ENCODE measurements around the gene ST3GAL5. TPM values are rescaled to one million over a fixed set of nuclear protein-coding genes. Genes with fewer than 3 reads are reported as not detected.

The ST3GAL5 gene
- total and polyA plus RNA-seq, 2 of the 8 experiments (the other 6 are each of a cell fraction or from before 2014, with no cell fraction given) = 1.9 to 4.5 TPM

DNA sequence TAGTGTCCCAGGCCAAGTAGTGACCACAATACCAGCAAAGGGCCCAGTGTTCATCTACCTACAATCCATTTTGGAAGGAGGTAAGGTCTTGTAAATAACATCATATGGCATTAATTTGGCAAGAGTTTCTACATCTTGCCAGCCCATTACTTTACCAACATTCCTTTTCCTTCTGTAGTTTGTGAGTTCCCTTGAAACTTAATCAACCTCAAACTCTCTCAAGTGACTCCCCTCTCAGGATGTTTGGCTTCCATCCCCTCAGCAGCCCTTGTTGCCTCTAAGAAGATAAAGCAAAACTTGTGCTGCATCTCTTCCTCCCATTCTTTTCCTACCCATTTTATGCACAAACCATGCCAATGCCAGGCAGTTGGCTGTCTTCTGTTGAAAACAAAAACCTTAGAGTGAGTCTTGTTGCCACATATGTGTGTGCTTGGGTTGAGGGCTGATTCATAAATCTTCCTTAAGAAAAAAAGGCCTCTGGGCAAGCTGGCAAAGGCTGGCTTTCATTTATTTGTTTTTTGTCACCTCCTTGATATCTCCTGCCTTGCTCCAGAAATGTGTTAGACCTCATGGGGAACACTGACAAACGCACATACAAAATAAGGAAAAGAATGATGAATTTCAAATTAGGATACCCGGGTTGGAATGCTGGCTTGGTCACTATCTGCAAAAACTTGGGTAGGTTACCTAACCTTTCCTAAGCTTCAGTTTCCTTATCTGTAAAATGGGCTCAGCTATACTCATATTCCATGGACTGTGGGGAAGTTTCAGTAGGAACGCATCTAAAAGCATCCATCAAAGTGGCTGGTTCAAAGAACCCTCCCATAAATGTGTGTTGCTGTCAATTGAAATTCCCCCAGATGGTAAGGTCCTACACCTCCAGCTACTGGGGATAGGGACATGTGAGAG, 29.4 kb upstream of the ST3GAL5 start (continued):
- TF ChIP-seq RFX5 (IDR thresholded peaks at IDR 0.05; ENCODE audit: borderline replicate concordance, low read depth, low read length) (no peak), POLR2AphosphoS5 (IDR thresholded peaks at IDR 0.05; ENCODE audit: low read depth, low read length) (no peak), SIX5 (IDR thresholded peaks at IDR 0.05; ENCODE audit: low read depth, low read length) (no peak), RAD21 (IDR thresholded peaks at IDR 0.05 in 1 of 2, conservative IDR thresholded peaks at IDR 0.05 in 1 of 2; ENCODE audit: low read depth in 2 of 2, low read length in 2 of 2) (no peak), KDM5A (IDR thresholded peaks at IDR 0.05; ENCODE audit: low read length) (no peak), JUND (IDR thresholded peaks at IDR 0.05; ENCODE audit: low read length) (no peak), SP2 (IDR thresholded peaks at IDR 0.05; ENCODE audit: low read length) (no peak)
- TF ChIP-seq, protein P1, sequence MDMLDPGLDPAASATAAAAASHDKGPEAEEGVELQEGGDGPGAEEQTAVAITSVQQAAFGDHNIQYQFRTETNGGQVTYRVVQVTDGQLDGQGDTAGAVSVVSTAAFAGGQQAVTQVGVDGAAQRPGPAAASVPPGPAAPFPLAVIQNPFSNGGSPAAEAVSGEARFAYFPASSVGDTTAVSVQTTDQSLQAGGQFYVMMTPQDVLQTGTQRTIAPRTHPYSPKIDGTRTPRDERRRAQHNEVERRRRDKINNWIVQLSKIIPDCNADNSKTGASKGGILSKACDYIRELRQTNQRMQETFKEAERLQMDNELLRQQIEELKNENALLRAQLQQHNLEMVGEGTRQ (IDR thresholded peaks at IDR 0.05; ENCODE audit: low read length) = no peak
- TF ChIP-seq, protein P2, sequence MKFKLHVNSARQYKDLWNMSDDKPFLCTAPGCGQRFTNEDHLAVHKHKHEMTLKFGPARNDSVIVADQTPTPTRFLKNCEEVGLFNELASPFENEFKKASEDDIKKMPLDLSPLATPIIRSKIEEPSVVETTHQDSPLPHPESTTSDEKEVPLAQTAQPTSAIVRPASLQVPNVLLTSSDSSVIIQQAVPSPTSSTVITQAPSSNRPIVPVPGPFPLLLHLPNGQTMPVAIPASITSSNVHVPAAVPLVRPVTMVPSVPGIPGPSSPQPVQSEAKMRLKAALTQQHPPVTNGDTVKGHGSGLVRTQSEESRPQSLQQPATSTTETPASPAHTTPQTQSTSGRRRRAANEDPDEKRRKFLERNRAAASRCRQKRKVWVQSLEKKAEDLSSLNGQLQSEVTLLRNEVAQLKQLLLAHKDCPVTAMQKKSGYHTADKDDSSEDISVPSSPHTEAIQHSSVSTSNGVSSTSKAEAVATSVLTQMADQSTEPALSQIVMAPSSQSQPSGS (IDR thresholded peaks at IDR 0.05; ENCODE audit: low read length) = no peak

Measured in H1 (cell line).